Activated naive CD4-positive, alpha-beta T cell treated with Interleukin-2 at 50 U/mL for 16 hours (primary cell): Measurements from ENCODE around the gene NFYA.

ENCODE experiments used
- DNase-seq: peaks from one replicate; pipeline ENCODE4 v3.0.0-alpha.2; 2020

Gene NFYA

DNA sequence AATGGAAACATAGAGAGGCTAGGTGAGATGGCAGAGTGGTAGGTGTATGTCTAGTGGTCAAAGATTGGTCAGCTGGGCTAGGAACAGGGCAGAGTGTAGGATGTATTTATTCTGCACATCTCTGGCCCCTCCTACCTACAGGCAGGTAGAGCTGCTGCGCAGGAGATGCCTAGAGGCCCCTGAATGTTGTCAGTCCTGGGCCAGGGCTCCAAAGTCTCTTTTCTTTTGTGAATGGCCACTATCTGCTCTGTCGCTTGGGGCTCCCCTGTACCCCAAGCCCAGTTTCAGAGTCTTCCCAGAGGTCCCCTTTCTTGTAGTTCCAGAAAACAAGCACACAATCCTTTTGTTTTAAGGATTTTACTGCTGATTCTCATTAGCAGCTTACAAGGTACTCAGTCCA lies 25.5 kb upstream of the NFYA start:
- DNase-seq: no peak

DNA sequence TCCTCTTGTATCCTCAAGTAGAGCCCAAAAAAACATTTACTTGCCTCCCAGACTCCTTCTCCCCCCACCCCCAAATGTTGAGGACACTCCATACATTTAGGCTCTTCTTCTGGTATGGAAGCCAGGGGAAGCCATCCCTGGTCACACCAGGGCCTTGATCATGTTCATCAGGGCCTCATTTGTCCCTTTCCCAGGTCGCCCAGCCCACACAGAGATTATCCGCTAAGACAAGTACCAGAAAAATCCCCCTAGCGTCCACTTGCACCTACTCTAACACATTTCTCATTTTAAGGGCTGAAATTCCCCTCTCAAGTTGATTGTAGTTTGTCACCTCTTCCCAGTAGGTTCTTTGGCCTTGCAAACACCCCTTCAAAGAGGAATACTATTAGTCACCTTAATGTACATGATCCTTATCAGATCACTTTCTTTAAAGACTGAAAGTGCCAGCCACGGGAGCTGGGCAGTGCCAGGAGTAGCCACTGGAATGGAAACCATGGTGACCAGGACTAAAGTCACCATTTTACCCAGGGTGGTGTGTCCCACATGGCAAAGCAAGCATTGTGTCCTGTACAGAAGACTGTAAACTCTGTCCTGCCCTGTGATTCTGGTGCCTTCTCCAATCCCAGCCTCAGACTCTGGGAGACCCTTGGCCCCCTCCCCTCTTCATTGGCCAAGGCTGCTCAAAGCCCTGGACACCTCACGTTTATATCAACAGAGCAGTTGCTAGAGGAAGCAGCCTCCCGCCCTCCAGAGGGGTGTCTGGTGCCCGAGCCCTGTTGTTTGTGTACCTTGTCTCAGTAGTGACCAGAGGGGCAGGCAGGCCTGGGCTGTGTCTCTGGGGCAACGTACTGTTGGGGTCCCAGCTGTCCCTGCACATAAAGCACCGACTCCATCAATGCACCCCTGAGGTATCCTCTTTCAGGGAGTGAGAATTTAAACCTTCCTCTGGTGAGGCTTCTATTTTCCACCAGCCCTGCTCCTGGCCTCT lies 24.7 kb upstream of the NFYA start:
- DNase-seq: no peak

DNA sequence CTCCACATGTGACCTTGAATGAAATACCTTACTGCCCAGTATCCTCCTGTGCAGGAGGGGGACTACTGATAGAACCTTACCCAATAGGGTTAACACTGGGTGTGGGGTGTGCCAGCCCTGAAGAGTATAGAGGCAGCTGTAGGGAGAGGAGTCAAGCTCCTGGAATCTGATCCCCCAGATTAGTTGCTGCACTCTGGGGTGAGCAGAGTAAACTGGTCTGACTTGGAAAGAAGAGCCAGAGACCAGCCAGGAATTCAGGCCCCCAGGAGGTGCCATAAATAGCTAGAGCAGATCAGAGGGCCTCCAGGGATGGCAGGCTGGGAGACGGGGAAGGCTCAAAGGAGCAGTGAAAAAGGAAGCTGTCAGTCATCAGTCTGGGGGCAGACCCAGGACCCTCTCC lies 23.3 kb upstream of the NFYA start:
- DNase-seq: no peak

- no peak for DNase-seq
These were observed 22.8 kb upstream of the NFYA start for GRCh38 chr6:41049955-41050354.

DNA sequence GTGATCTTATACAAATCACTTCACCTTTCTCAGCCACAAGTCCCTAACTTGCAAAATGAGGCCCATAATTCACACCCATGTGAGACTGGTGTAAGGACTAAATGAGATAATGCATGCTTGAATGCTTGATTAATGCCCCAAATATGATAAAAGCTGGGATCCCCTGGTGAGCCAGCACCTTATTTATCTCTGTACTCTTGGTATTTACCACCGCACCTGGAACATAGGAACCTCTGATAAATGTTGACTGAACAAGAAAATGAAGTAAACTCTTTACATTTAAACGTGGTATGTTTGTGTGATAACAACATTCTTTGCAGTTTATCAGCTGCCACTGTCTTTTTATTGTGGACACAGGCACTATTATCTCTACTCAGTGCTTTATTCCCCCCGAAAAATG lies 22.2 kb upstream of the NFYA start:
- DNase-seq: no peak

GRCh38 chr6:41051873-41052272 lies 20.9 kb upstream of the NFYA start:
- DNase-seq: no peak

DNA sequence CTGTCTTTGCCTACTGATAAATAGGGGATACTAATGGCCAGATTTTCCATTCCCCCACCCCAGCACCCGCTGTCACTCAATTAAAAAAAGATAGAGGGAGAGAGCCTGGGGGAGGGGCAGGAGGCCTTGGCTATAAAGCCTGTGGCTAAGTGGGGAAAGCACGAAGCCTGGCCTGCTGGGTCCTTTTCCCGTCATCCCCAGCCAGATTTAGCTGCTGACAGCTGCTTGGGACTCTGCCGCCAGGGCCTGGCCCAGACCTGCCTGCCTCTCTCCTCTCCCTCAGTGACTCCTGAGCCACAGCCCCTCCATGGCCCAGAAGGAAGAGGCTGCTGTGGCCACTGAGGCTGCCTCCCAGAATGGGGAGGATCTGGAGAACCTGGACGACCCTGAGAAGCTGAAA lies 19.7 kb upstream of the NFYA start, which contains the start of gene APOBEC2:
Gene APOBEC2 (plus strand): TSS at position 162 of the 400 bp plus-strand sequence. CDS start 146 bp downstream, at position 308.
- DNase-seq: no peak

- no peak for DNase-seq
These were observed 18.3 kb upstream of the NFYA start for GRCh38 chr6:41054511-41054910.

- DNase-seq: no peak
These were observed 17.6 kb upstream of the NFYA start for GRCh38 chr6:41055149-41055548.

GRCh38 chr6:41056768-41057490 lies 15.8 kb upstream of the NFYA start:
- no peak for DNase-seq

- DNase-seq: no peak
These were observed 14.0 kb upstream of the NFYA start for GRCh38 chr6:41058783-41059181.

DNA sequence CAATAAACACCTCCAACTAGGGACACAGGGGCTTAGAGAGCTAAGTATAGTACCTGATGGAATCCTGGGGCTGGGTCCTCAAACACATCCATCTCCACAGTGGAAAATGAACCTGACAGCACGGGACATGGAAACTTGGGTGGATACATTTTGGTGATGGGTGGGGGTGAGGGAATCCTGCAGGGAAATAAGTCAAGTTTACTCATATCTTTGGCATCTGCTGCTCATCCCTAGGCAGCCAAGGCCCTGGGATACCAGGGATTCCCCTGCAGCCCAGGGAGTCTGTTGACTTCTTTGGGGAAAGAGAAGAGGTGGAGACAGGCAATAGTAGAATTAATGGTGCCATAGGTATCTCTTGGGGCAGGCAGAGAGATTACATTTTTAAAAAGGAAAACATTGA lies 13.2 kb upstream of the NFYA start:
- no peak for DNase-seq

GRCh38 chr6:41061196-41061726 lies 11.5 kb upstream of the NFYA start:
- no peak for DNase-seq

DNA sequence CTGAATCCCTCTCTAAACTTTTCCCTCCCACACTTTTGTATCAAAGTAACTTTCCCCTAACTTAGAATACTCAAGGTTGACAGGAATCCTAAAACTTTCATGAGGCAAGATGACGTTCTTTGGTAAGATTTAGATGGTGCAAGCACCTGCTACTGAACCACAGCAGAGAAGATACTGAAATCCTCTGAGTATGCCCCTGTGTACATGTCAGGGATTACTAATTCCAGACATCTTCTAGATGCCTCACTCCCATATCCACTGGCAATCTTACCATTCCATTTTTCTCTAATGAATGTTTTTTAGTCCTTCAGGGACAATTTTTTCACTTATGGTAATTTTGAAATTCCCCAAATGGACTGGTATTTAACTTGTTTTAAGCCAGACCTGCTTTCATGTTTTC lies 10.7 kb upstream of the NFYA start:
- no peak for DNase-seq

DNA sequence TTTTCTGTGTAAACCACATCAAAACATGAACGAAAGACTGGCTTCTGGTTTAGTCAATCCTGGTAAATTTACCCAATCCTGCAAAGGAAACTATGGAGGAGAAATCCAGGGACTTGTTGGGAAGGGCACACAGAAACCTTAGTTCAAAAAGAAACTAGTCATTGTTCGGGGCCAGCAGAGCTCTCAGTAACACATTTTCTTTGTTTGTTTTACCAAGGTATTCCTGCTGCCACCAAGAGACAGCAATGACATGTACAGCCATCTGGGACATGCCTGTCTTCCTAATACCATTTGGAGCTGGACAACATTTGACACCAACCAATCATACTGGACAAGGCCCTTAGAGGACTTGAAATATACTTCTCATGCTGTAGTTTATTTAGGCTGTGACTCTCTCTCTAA lies 8.9 kb upstream of the NFYA start:
- DNase-seq: no peak

DNA sequence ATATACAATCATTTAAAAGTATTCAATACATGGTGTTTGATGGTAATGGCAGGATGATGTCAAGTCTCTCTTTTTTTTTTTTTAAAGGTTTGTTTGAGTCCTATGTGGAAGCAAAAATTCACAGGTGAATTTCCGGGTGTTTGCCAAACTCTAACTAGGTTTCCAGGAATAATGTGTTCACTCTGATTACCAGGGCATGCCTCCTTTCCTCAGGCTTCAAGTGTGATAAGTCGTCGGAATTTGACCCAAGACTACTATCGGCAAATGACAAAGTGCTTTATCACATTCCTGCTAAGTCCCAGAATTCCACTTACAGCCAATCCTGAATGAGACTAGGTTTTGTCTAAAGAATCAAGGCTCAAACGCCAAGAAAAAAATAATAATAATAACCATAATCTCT lies 7.9 kb upstream of the NFYA start:
- DNase-seq: no peak

- DNase-seq: no peak
These were observed 7.2 kb upstream of the NFYA start for GRCh38 chr6:41065550-41066026.

DNA sequence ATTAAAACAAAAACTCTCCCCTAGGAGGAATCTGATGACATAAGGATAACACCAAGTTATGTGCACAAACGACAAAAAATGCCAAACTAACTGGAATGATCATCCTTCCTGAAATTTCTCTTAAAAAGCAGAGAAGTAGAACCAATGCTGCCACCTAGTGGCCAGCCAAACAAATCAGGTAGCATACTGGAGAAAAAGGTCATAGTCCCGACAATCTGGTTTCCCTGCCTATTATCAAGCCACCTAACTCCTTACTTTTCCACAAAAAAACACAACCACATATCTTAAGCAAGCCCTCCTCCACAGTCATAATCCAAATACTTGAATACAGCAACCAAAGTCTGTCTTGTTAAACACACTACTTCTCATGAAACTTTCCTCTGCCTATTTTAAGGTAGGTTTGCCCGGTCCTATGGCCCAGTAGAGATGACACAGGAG lies 5.9 kb upstream of the NFYA start:
- DNase-seq: peak; percentile 63

DNA sequence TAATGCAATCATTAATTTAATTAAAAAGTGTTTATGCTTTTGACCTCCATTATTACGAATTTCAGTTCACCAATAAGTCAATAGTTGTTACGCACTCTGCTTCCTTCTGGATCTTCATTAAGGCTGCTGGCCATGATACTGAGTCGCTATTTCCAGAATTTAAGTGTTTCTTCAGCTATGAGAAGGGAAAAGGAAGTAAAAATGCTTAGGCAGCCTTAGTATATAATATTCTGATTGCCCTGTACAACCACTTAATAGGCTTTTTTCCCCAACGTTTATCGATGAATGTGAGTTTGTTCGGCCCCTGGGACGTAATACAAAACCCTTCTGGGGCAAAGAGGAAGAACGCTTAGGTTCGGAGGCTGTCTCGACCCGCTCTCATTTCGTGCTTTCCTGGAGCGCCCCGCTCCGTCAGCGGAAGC lies 1.3 kb upstream of the NFYA start:
- no peak for DNase-seq

DNA sequence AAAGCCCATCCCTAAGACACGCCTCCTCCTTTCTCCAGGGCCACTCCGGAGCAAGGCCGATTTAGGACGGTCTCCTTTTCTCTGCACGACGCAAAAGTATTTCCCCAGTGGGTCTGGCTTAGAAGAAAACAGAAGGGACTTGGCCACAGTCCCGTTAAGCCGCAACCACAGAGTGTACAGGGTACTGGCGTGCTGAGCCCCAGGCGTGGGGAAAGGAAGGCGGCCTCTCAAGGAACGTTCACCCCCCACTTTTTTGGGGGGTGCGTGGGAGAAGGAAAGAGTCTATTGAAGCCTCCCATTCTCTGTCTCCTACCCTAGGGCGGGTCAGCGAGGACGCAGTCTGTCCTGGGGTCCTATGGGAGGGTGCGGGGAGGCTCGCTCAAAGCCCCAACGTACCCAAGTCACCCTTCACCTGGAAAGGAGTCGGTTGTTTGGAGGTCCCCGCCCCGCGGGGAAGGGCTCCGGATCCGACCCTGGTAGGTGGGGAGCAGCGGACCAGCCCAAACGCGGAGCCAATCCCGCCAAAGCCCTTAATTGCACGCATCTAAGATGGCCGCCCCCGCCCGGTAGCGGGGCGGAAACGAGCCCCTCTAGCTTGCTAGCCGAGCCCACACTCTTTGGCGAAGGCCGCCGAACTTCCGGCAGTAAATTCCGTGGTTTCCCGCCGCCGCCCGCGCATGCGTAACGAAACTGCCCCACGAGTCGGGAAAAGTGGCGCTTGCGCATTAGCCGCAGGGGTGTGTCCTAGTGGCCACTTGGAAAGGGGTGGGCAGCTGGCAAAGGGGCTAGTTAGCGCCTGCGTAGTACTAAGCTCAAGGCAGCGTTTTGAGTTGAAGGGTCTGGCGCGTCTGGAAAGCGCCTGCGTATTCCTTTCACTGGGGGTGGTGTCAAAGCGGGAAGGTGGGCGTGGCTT lies 595 bp upstream of the NFYA start, which contains the start of gene OARD1:
Gene OARD1 (minus strand): TSS at position 434 of the 913 bp plus-strand sequence. CDS start 722 bp downstream, outside the sequence.
- DNase-seq: peak; percentile 100

GRCh38 chr6:41073203-41073967 lies 611 bp downstream of the NFYA start:
- peak; percentile 82 for DNase-seq
